Activated T-helper 9 cell treated with anti-CD3 and anti-CD28 coated beads, Interleukin-2, amount 50 U/mL, for 16 hours (primary cell): ENCODE results near the gene CNST.
A peak's percentile ranks its signal among the peaks of the same experiment; 100 is the strongest.

Source experiments
- DNase-seq: peaks from one replicate; pipeline ENCODE4 v3.0.0-alpha.2; 2020; ENCODE audit warnings: low read depth

Gene CNST

GRCh38 chr1:246566128-246566812 lies at the start of gene CNST, which contains the start of gene TFB2M:
CNST (plus strand) TSS chr1:246566456; CDS start chr1:246591563, 25,107 bp downstream.
TFB2M (minus strand) TSS chr1:246566261; CDS start chr1:246566138, 123 bp downstream.
- DNase-seq = peak; percentile 88

GRCh38 chr1:246517391-246517790 lies 48.9 kb upstream of the CNST start:
- no peak for DNase-seq

GRCh38 chr1:246518456-246519205 lies 47.6 kb upstream of the CNST start:
- no peak for DNase-seq

- DNase-seq = no peak
Measured at GRCh38 chr1:246519514-246519913, 46.7 kb upstream of the CNST start.

GRCh38 chr1:246526380-246526779 lies 39.9 kb upstream of the CNST start:
- DNase-seq = no peak

- no peak for DNase-seq
Measured at GRCh38 chr1:246526915-246527314, 39.3 kb upstream of the CNST start.

- no peak for DNase-seq
Measured at GRCh38 chr1:246527402-246528088, 38.7 kb upstream of the CNST start.

GRCh38 chr1:246528933-246529731 lies 37.1 kb upstream of the CNST start:
- no peak for DNase-seq

- no peak for DNase-seq
Measured at GRCh38 chr1:246530482-246530881, 35.8 kb upstream of the CNST start.

- no peak for DNase-seq
Measured at GRCh38 chr1:246532519-246532918, 33.7 kb upstream of the CNST start.

- DNase-seq = no peak
Measured at GRCh38 chr1:246533371-246533905, 32.8 kb upstream of the CNST start.

- DNase-seq = no peak
Measured at GRCh38 chr1:246534114-246534513, 32.1 kb upstream of the CNST start.

- no peak for DNase-seq
Measured at GRCh38 chr1:246537441-246537840, 28.8 kb upstream of the CNST start.

GRCh38 chr1:246537887-246538286 lies 28.4 kb upstream of the CNST start:
- DNase-seq = no peak

- no peak for DNase-seq
Measured at GRCh38 chr1:246540738-246541491, 25.3 kb upstream of the CNST start.

GRCh38 chr1:246544001-246544400 lies 22.3 kb upstream of the CNST start:
- DNase-seq = no peak

GRCh38 chr1:246549665-246550064 lies 16.6 kb upstream of the CNST start:
- DNase-seq = no peak

- DNase-seq = no peak
Measured at GRCh38 chr1:246550402-246550801, 15.9 kb upstream of the CNST start.

GRCh38 chr1:246552110-246552509 lies 14.1 kb upstream of the CNST start:
- DNase-seq = no peak

- DNase-seq = no peak
Measured at GRCh38 chr1:246554201-246554600, 12.1 kb upstream of the CNST start.

GRCh38 chr1:246558041-246558440 lies 8.2 kb upstream of the CNST start:
- no peak for DNase-seq
